Measurements from ENCODE around the gene PRSS22. TPM values are rescaled to one million over a fixed set of nuclear protein-coding genes. Genes with fewer than 3 reads are reported as not detected.

Gene PRSS22
- total and polyA plus RNA-seq, 4 donors: 11.5 to 34.1 (median 28.7) TPM

- Histone ChIP-seq H3K27me3 (ENCODE audit: control insufficient read depth in 3 of 3, insufficient read depth in 3 of 3, low read length in 2 of 3) (peaks cover 0 to 7% (median 5%) of the 10 kb centered on the region in 3 donors), H3K4me3 (no peak overlapping the region), H3K27ac (ENCODE audit: low read depth in 1 of 2, low read length in 1 of 2) (no peak overlapping the region), H3K9me3 (ENCODE audit: control insufficient read depth in 4 of 4, insufficient read depth in 3 of 4, low read length in 3 of 4) (peaks cover 0 to 7% (median 0%) of the 10 kb centered on the region in 4 donors), H3K9ac (ENCODE audit: insufficient read depth in 1 of 2, low read length in 2 of 2) (no peak overlapping the region), H3K36me3 (ENCODE audit: control insufficient read depth in 4 of 4, insufficient read depth in 4 of 4, low read length in 4 of 4) (peaks cover 0 to 2% (median 0%) of the 10 kb centered on the region in 4 donors), H3K4me1 (ENCODE audit: control insufficient read depth in 5 of 5, insufficient read depth in 5 of 5, low read length in 5 of 5) (no peaks in the 10 kb centered on the region)
- no peak for DNase-seq
- ATAC-seq (ENCODE audit: insufficient read depth, low FRiP score): no peak
- 93% methylated on average over 6 of the region's 6 CpGs for WGBS, 2 donors
- TF ChIP-seq, protein P1, sequence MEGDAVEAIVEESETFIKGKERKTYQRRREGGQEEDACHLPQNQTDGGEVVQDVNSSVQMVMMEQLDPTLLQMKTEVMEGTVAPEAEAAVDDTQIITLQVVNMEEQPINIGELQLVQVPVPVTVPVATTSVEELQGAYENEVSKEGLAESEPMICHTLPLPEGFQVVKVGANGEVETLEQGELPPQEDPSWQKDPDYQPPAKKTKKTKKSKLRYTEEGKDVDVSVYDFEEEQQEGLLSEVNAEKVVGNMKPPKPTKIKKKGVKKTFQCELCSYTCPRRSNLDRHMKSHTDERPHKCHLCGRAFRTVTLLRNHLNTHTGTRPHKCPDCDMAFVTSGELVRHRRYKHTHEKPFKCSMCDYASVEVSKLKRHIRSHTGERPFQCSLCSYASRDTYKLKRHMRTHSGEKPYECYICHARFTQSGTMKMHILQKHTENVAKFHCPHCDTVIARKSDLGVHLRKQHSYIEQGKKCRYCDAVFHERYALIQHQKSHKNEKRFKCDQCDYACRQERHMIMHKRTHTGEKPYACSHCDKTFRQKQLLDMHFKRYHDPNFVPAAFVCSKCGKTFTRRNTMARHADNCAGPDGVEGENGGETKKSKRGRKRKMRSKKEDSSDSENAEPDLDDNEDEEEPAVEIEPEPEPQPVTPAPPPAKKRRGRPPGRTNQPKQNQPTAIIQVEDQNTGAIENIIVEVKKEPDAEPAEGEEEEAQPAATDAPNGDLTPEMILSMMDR (IDR thresholded peaks at IDR 0.05; ENCODE audit: control extremely low read depth, extremely low read depth): no peak
Observed at GRCh38 chr16:2855536-2855935, 2.4 kb downstream of the PRSS22 start.

DNA sequence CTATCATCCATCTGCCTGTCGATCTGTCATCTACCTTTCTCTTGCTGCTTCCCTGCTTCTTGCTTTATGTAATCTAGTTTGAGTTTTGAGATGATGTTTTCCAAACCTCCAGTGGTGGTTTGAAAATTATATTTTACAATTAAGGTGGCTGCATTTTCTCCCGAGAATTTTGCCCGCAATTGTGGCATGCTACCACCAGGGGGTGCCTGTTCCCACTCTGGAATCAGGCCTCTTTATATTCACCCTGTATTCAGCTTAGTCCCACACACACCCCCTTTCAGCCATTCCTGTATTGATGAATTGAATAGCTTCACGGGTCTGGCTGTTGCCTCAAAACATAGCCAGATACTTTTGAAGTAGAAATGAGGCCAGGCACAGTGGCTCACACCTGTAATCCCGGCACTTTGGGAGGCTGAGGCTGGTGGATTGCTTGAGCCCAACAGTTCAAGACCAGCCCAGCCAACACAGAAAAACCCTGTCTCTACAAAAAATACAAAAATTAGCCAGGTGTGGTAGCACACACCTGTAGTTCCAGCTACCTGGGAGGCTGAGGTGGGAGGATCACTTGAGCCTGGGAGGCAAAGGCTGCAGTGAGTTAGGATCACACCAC is 3.2 kb downstream of the PRSS22 start:
- H3K27ac ChIP-seq (ENCODE audit: low read depth in 1 of 2, low read length in 1 of 2): no peak overlapping the region
- TF ChIP-seq, protein P1 (IDR thresholded peaks at IDR 0.05; ENCODE audit: control extremely low read depth, extremely low read depth): no peak
- peaks cover 0 to 7% (median 5%) of the 10 kb centered on the region in 3 donors for H3K27me3 ChIP-seq (ENCODE audit: control insufficient read depth in 3 of 3, insufficient read depth in 3 of 3, low read length in 2 of 3)
- H3K9me3 ChIP-seq (ENCODE audit: control insufficient read depth in 4 of 4, insufficient read depth in 3 of 4, low read length in 3 of 4): peaks cover 0 to 3% (median 0%) of the 10 kb centered on the region in 4 donors
- DNase-seq (no peak), ATAC-seq (ENCODE audit: insufficient read depth, low FRiP score) (no peak)
- H3K9ac ChIP-seq (ENCODE audit: insufficient read depth in 1 of 2, low read length in 2 of 2): no peak overlapping the region
- H3K4me1 ChIP-seq (ENCODE audit: control insufficient read depth in 5 of 5, insufficient read depth in 5 of 5, low read length in 5 of 5): no peaks in the 10 kb centered on the region
- 56 to 71% methylated on average over 5 of the region's 5 CpGs for WGBS, 2 donors
- peaks cover 0 to 2% (median 0%) of the 10 kb centered on the region in 4 donors for H3K36me3 ChIP-seq (ENCODE audit: control insufficient read depth in 4 of 4, insufficient read depth in 4 of 4, low read length in 4 of 4)
- no peak overlapping the region for H3K4me3 ChIP-seq

- TF ChIP-seq, protein P1 (IDR thresholded peaks at IDR 0.05; ENCODE audit: control extremely low read depth, extremely low read depth): no peak
- Histone ChIP-seq H3K27ac (ENCODE audit: low read depth in 1 of 2, low read length in 1 of 2) (no peak overlapping the region), H3K27me3 (ENCODE audit: control insufficient read depth in 3 of 3, insufficient read depth in 3 of 3, low read length in 2 of 3) (peaks cover 0 to 5% (median 5%) of the 10 kb centered on the region in 3 donors), H3K36me3 (ENCODE audit: control insufficient read depth in 4 of 4, insufficient read depth in 4 of 4, low read length in 4 of 4) (peaks cover 0 to 2% (median 0%) of the 10 kb centered on the region in 4 donors), H3K9me3 (ENCODE audit: control insufficient read depth in 4 of 4, insufficient read depth in 3 of 4, low read length in 3 of 4) (peaks cover 0 to 4% (median 0%) of the 10 kb centered on the region in 4 donors), H3K4me3 (no peak overlapping the region), H3K9ac (ENCODE audit: insufficient read depth in 1 of 2, low read length in 2 of 2) (no peak overlapping the region), H3K4me1 (ENCODE audit: control insufficient read depth in 5 of 5, insufficient read depth in 5 of 5, low read length in 5 of 5) (no peaks in the 10 kb centered on the region)
- WGBS, 2 donors: 83 to 89% methylated on average over 18 of the region's 18 CpGs
- DNase-seq (no peak), ATAC-seq (ENCODE audit: insufficient read depth, low FRiP score) (no peak)
Observed at GRCh38 chr16:2853531-2854073, 4.4 kb downstream of the PRSS22 start.

Data from lung (tissue), 12 donors.